Stimulated activated CD8-positive, alpha-beta memory T cell treated with anti-CD3 and anti-CD28 coated beads, Interleukin-4, amount 100 ng/mL, for 1 hour (primary cell): ENCODE data around the gene TXNL4A.

Experiments used
- DNase-seq, 2 donors: peaks; one replicate each; pipeline ENCODE4 v3.0.0-alpha.2; 2020; ENCODE audit warnings: low read depth in 2 of 2, low spot score in 1 of 2

TXNL4A gene

DNA sequence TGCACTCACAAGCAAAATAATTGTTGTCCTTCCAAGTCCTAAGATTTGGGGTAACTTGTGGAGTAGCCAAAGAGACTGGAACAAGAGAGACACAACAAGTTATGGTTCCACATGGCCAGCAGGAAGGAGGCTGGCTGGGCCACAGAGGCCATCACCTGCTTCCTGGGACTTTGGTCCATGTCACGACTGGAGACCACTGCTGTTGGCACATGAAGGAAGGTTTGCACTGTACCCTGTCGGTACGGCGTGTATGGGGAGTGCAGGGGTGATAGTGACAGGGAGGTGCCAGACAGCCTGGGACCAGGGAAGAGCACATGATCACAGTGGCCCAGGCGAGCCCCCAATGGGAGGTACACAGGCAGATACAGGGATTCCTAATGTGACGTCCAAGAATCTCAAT is 52.4 kb downstream of the TXNL4A start:
- no peak for DNase-seq

- DNase-seq = no peak
Observed at GRCh38 chr18:79935499-79935898, 52.9 kb downstream of the TXNL4A start.

GRCh38 chr18:79935098-79935480 is 53.3 kb downstream of the TXNL4A start:
- DNase-seq = no peak

GRCh38 chr18:79934311-79935097 is 53.9 kb downstream of the TXNL4A start:
- DNase-seq = no peak

GRCh38 chr18:79933765-79934164 is 54.6 kb downstream of the TXNL4A start:
- no peak for DNase-seq

DNA sequence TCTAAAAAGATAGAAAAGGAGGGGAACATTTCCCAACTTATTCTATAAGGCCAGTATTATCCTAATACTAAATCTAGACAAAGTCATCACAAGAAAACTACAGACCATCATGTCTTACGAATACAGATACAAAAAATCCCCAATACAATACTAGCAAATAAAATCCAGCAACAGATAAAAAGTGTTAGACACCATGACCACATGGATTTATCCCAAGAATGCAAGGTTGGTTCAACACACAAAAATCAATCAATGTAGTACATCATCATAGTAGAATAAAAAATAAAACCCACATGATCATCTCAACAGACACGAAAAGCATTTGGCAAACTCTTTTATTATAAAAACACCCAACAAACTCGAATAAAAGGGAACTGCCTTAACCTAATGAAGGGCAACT is 55.5 kb downstream of the TXNL4A start:
- DNase-seq = no peak

- DNase-seq = no peak
Observed at GRCh38 chr18:79931475-79931874, 56.9 kb downstream of the TXNL4A start.

- DNase-seq = no peak
Observed at GRCh38 chr18:79930020-79930642, 58.2 kb downstream of the TXNL4A start.

GRCh38 chr18:79928563-79928960 is 59.8 kb downstream of the TXNL4A start:
- no peak for DNase-seq

DNA sequence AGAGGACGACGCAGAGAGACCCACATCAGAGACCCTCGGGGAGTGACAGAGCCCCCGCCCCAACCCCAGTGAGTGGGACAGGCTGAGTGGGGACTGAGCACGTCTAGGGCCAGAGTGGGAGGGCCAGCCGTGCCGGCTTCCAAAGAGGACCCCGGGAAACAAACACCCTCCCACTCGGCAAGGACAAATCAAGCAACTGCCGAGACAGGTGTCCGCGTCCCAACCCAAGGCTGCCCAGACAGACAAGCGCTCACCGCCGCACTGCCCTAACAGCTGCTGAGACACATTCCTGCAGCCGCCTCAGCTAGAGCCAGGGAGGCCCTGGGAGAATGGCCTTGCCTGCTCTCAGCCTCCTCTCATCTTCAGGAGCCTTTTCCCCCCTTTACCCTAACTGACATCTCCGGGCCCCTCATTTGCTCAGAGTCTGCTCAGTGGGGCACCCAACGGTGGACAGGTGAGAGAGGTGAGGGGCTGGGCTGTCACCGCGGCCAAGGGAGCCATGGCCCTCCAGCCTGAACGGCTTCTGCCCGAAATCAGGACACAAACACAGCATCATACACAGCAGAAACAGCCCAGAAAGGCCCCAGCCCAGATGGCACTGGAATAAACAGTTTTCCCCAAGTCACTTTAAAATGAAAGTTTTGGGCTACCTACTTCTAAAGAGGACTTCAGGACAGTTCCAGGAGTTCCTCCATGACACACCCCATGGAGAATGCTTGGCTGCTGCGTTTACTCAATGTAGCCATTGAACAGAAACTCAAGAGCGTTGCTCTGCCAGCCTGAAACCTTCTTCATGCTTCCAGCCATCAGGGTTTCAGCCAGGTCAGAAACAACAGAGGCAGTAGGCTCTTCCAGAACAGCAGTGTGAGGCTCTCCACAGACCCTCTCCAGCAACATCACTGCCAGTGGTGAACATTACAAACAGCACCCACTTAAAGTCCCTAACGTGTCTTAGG is 60.5 kb downstream of the TXNL4A start:
- DNase-seq = no peak

DNA sequence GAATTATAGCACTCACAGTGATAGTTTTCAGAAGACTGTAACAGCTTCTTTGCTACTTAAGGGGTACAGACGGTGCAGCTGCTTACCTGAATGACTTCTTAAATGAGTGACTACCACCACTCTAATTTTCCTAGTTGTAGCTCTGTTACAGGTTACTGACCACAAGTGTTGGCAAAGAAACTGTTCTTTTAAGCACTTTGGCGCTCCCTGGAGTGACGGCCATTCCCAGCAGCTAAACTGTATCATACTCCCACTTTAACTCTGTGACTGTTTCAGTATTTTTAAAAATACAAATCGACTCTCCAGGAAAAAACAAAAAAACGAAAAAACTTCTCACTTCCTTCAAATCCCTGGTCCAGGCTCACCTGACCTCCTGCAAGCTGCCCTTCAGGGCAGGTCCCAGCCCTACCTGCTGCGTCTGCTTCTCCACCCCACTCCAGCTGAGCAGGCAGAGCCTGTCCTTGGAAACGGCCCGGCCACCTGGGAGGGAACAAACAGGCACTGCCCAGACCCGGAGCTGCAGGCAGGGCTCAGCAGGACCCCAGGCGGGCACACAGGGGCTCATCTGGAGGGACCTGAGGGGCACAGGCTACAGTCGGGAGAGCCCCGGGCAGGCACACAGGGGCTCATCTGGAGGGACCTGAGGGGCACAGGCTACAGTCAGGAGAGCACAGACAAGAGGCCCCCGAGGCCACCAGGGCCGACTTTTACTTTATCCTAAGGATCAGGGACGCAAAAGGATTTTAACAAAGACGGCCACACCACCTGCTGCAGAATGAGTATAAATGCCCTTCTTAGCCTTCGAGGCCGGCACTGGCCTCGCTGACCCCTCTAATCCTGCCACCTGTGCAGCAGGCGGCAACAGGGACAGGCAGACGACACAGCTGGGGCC is 61.4 kb downstream of the TXNL4A start:
- DNase-seq = no peak

GRCh38 chr18:79926306-79926705 is 62.1 kb downstream of the TXNL4A start:
- no peak for DNase-seq

GRCh38 chr18:79924814-79925731 is 63.3 kb downstream of the TXNL4A start:
- DNase-seq = no peak

- no peak for DNase-seq
Observed at GRCh38 chr18:79923896-79924585, 64.3 kb downstream of the TXNL4A start.

- DNase-seq = no peak
Observed at GRCh38 chr18:79922971-79923411, 65.4 kb downstream of the TXNL4A start.

DNA sequence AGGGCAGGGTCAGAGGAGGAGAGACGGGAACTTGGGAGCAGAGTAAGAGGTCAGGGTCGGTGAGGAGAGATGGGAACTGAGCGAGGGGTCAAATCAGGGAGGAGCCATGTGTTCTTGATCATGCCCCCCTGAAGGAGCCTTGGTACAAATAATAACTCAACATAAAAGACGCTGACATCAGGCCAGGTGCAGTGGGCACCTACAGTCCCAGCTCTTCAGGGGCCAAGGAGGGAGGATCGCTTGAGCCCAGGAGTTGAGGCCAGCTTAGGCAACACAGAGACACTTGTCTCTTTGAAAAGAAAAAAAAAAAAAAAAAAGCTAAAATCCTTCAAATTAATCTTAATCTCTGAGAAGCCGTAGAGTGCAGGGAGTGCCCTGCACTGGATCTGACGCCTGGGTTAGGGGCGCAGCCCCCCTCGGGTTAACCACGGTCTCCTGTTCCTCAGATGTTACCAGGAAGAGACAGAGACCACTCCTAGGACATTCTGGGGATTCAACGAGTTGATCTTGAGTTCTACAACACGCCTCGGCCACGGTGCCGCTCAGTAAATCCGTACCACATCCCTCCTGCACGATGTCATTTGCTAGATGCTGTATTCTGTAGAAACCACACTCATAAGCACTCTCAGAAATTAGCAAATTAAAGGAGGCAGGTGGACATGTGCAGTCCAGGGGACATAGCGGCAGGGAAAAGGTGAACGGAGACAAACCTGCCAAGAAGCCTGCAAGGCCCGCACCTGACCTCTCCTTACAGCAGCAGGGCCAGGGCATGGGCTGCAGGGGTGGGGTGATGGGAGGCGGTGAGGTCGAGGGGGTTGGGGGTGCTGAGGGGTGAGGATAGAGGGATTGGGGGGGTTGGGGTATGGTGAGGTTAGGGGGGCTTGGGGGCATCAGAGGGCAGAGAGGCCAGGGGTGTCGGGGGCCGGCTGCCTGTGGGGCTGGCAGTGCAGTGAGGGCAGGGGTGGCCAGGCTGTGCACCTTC is 66.1 kb downstream of the TXNL4A start:
- no peak for DNase-seq
